Psoas muscle (tissue), 8 donors: Measurements from ENCODE around the gene INTS2. TPM values are rescaled to one million over a fixed set of nuclear protein-coding genes. Genes with fewer than 3 reads are reported as not detected.

Experiments
- ATAC-seq, 4 donors: fragments of 200-7000 bp; cut with Tn5 transposase; one replicate each; pipeline ENCODE4 v1.9.1; 2020; ENCODE audit warnings: moderate library complexity in 3 of 4, mild to moderate bottlenecking in 2 of 4
- DNase-seq, 2 donors: peaks; one replicate each; pipeline ENCODE4 v3.0.0-alpha.2; 2020
- H3K27ac ChIP-seq: fragments of 200-600 bp; one replicate; pipeline ENCODE4 v1.8.0; 2022
- H3K27me3 ChIP-seq, 3 donors: fragments of 200-600 bp in 1 of 3; one replicate each; pipeline versions ENCODE4 v1.6.1 to v1.8.0; 2013 to 2022; ENCODE audit warnings: low read length in 2 of 3, mild to moderate bottlenecking in 2 of 3, moderate library complexity in 1 of 3; ENCODE audit not compliant: insufficient read depth in 3 of 3
- H3K36me3 ChIP-seq, 2 donors: fragments of 200-600 bp in 1 of 2; one replicate each; pipeline versions ENCODE4 v1.6.1 to v1.8.0; 2013 to 2022; ENCODE audit warnings: low read depth in 1 of 2, mild to moderate bottlenecking in 1 of 2, moderate library complexity in 1 of 2; ENCODE audit not compliant: insufficient read depth in 1 of 2
- H3K4me1 ChIP-seq: fragments of 200-600 bp; one replicate; pipeline ENCODE4 v1.8.0; 2022
- H3K4me3 ChIP-seq: fragments of 200-600 bp; one replicate; pipeline ENCODE4 v1.8.0; 2022; ENCODE audit warnings: mild to moderate bottlenecking
- H3K9me3 ChIP-seq: fragments of 200-600 bp; one replicate; pipeline ENCODE4 v1.8.0; 2022
- WGBS, 3 donors: extraction: QIAGEN DNeasy Blood & Tissue Kit; methylation state at CpG; one replicate each; pipeline versions ENCODE4 v1.1.6 to v1.1.7; 2013; 5-methylcytosine and 5-hydroxymethylcytosine counted together
- intact Hi-C, 2 donors: fragments of 100-400 bp; cut with DNase I; formaldehyde crosslinking; loops; one replicate each; pipeline versions ENCODE4 v1.11.0 to v1.14.2; 2022
- polyA plus RNA-seq, 3 donors: library from polyadenylated mRNA; stranded (reverse); fragments of 200-250 nt; gene quantifications; one replicate each; pipeline ENCODE4 v1.2.3, GENCODE V29; 2013
- total RNA-seq, 4 donors: library from RNA; stranded (reverse); fragmentation: NEBNext Ultra II Directional in 2 of 4; extraction: Animal tissue kit (Norgen Biotek cat#: 25700) in 2 of 4; gene quantifications; one replicate each; pipeline versions ENCODE4 v1.2.1 to v1.2.4, GENCODE V29; 2021 to 2023
- TF ChIP-seq, protein P1 (sequence below): fragments of 200-600 bp; IDR thresholded peaks from one replicate; pipeline ENCODE4 v1.8.0; 2022; ENCODE audit warnings: antibody characterized with exemption
- donor health status: healthy with polysubstance abuse.
- donor health status: DM: no; HTN: no; CAD: no; lungs with moderate emphysema.
- donor health status: Bipolar disorder and iron deficiency.
- donor health status: healthy.
- donor health status: DM: yes; HTN: yes; CAD: no.
- donor health status: DM: no; HTN: no; CAD: no.
- donor health status: DM: no; HTN: no; CAD: no.
- donor health status: DM: yes; HTN: yes; CAD: no.

Gene INTS2
- total and polyA plus RNA-seq, 7 donors, result 1.3 to 8.0 (median 6.6) TPM

DNA sequence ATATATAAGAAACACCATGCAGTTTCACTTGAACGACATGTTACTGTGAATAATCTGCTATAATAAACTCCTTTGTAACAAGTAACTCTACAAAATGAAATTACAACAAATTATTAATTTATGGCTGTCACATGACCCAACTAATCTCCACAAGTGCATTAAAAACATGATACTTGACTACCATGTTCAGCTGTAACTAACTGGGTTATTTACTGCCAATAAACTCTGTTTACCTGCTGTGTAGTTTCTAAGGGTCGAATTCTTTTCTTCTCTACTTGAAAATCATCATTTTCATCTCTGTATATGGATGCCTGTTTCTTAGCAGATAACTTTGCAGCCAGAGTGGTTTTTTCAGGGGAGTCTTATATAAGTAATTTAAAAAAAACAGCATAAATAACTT lies 78.9 kb downstream of the INTS2 start:
- DNase-seq (no peak), ATAC-seq (no peak)
- Histone ChIP-seq H3K9me3 (no peaks in the 10 kb centered on the region), H3K36me3 (no peaks in the 10 kb centered on the region), H3K27me3 (no peaks in the 10 kb centered on the region), H3K4me1 (no peaks in the 10 kb centered on the region), H3K27ac (no peak overlapping the region), H3K4me3 (no peak overlapping the region)
- TF ChIP-seq, protein P1, sequence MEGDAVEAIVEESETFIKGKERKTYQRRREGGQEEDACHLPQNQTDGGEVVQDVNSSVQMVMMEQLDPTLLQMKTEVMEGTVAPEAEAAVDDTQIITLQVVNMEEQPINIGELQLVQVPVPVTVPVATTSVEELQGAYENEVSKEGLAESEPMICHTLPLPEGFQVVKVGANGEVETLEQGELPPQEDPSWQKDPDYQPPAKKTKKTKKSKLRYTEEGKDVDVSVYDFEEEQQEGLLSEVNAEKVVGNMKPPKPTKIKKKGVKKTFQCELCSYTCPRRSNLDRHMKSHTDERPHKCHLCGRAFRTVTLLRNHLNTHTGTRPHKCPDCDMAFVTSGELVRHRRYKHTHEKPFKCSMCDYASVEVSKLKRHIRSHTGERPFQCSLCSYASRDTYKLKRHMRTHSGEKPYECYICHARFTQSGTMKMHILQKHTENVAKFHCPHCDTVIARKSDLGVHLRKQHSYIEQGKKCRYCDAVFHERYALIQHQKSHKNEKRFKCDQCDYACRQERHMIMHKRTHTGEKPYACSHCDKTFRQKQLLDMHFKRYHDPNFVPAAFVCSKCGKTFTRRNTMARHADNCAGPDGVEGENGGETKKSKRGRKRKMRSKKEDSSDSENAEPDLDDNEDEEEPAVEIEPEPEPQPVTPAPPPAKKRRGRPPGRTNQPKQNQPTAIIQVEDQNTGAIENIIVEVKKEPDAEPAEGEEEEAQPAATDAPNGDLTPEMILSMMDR, result no peak
- WGBS, 3 donors, result 83 to 87% (median 83%) methylated on average over 2 of the region's 2 CpGs
- intact Hi-C loops, result no loop called here

DNA sequence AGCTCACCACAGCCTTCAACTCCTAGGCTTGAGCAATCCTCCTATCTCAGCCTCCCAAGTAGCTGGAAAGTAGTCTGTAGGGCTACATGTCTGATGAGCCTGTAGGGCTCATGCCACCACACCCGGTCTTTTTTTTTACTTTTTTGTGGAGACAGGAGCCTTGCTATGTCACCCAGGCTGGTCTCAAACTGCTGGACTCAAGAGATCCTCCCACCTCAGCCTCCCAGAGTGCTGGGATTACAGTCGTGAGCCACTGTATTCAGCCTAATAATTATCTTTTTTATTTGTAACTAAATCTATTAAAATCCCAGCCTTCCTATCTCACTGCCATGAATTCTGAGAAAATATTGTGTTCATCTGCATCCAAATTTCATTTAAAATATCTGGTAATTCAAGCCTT lies 79.5 kb downstream of the INTS2 start:
- Histone ChIP-seq H3K4me1 (no peaks in the 10 kb centered on the region), H3K4me3 (no peak overlapping the region), H3K9me3 (no peaks in the 10 kb centered on the region), H3K36me3 (no peaks in the 10 kb centered on the region), H3K27me3 (no peaks in the 10 kb centered on the region), H3K27ac (no peak overlapping the region)
- TF ChIP-seq, protein P1, result no peak
- intact Hi-C loops, result no loop called here
- DNase-seq (no peak), ATAC-seq (no peak)
- WGBS, 3 donors, result 88 to 97% (median 97%) methylated on average over 2 of the region's 2 CpGs

DNA sequence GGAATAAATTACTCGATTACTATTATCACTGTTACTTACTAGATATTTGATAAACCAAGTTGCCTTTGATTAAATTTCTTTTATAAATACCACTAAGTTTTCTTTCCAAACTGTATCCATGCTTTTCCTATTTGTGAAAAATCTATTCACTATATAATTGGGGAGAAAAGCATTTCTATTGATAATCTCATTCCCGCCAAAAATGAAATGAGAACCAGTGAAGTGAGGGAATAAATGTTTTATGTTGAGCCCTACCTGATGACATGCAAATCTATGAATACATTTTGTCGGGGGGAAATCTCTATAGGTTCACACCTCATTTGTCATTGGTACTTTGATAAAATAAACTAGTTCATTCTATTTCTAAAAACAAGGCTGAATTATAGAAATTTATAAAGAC lies 80.1 kb downstream of the INTS2 start:
- no peaks in the 10 kb centered on the region for H3K9me3 ChIP-seq
- no peak overlapping the region for H3K4me3 ChIP-seq
- no peaks in the 10 kb centered on the region for H3K36me3 ChIP-seq
- TF ChIP-seq, protein P1, result no peak
- 96 to 98% (median 98%) methylated on average over 3 of the region's 3 CpGs for WGBS, 3 donors
- no peak overlapping the region for H3K27ac ChIP-seq
- DNase-seq (no peak), ATAC-seq (no peak)
- H3K27me3 ChIP-seq, result no peaks in the 10 kb centered on the region
- intact Hi-C loops, result no loop called here
- no peaks in the 10 kb centered on the region for H3K4me1 ChIP-seq

DNA sequence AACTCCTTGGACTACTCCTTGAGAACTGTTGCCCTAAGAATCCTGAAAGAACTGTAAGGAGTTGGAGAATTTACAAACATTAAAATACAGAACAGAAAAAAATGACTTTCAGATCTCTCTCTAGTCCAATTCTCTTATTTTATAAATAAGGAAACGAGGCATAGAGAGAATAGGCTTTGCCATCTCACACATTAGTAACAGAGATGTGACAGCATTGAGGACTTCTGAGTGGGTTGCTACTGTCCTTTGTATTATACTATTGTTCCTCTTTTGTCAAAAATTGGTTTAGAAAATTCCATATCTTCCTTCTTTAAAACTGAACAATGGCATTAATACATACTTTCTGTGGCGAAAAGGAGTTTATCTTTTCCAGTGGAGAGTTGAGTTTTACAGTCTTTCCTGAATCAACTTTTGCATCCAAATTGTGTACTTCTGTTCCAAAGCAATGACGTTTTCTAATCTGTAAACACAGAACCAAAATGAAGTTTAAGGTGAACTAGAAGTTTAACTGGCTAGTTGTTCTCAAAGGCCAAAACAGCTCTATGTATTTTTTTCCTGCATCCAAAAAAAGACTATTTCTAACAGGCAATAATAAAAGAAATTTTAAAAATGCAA lies 80.9 kb downstream of the INTS2 start:
- H3K27ac ChIP-seq, result no peak overlapping the region
- intact Hi-C loops, result no loop called here
- ATAC-seq, result no peak
- TF ChIP-seq, protein P1, result no peak
- no peaks in the 10 kb centered on the region for H3K36me3 ChIP-seq
- H3K27me3 ChIP-seq, result no peaks in the 10 kb centered on the region
- no peaks in the 10 kb centered on the region for H3K4me1 ChIP-seq
- no peaks in the 10 kb centered on the region for H3K9me3 ChIP-seq
- no peak for DNase-seq
- 91 to 94% (median 91%) methylated on average over 3 of the region's 3 CpGs for WGBS, 3 donors
- H3K4me3 ChIP-seq, result no peak overlapping the region

DNA sequence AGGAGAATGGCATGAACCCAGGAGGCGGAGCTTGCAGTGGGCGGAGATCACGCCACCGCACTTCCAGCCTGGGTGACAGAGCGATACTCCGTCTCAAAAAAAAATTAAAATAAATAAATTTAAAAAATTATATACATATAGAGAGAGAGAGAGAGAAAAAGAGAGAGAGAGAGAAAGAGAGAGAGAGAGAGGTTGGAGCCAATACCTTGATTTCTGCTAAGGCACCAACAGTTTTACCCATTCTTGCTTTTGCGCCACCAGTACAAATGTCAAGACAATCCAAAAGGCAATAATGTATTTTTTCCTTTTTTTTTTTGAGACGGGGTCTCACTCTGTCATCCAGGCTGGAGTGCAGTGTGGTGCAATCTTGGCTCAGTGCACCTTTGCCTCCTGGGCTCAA lies 81.7 kb downstream of the INTS2 start:
- H3K27ac ChIP-seq, result no peak overlapping the region
- intact Hi-C loops, result no loop called here
- H3K36me3 ChIP-seq, result no peaks in the 10 kb centered on the region
- no peaks in the 10 kb centered on the region for H3K27me3 ChIP-seq
- no peak for ATAC-seq
- no peak for DNase-seq
- TF ChIP-seq, protein P1, result no peak
- no peaks in the 10 kb centered on the region for H3K9me3 ChIP-seq
- no peak overlapping the region for H3K4me3 ChIP-seq
- WGBS, 3 donors, result 97 to 98% (median 97%) methylated on average over 8 of the region's 8 CpGs
- no peaks in the 10 kb centered on the region for H3K4me1 ChIP-seq
